HEK293 (cell line): ENCODE data around the gene PRKAB1.

Source experiments
- CTCF ChIA-PET: fragments of 350-600 bp; formaldehyde crosslinking; extraction: SDS; loops from one replicate; lab custom pipeline; 2021; ENCODE audit warnings: antibody characterized with exemption; lab: Yijun Ruan, JAX
- POLR2A ChIA-PET: fragments of 300-600 bp; formaldehyde crosslinking; extraction: SDS; loops from one replicate; lab custom pipeline; 2020; ENCODE audit warnings: antibody characterized with exemption, inconsistent platforms; lab: Yijun Ruan, JAX
- H3K27ac ChIP-seq: fragments of 200-500 bp; sonication (Bioruptor generic); 2 replicates; pipeline ENCODE4 v1.5.1; 2014; ENCODE audit warnings: low read depth, low read length, control low read depth, inconsistent platforms; ENCODE audit errors: extremely low read depth
- H3K36me3 ChIP-seq, 2 experiments: fragments of 200-500 bp in 1 of 2; sonication (Bioruptor generic) in 1 of 2; 1 replicate in 1 of 2; 2 replicates in 1 of 2; pipeline ENCODE4 v1.5.1; 2014 to 2017; ENCODE audit warnings: inconsistent platforms in 2 of 2, low read length in 2 of 2; ENCODE audit not compliant: control insufficient read depth in 2 of 2, insufficient read depth in 1 of 2
- H3K4me1 ChIP-seq: fragments of 200-500 bp; sonication (Bioruptor generic); 2 replicates; pipeline ENCODE4 v1.5.1; 2014; ENCODE audit warnings: mild to moderate bottlenecking, low read length, inconsistent platforms; ENCODE audit not compliant: control insufficient read depth, insufficient read depth
- H3K4me3 ChIP-seq: 2 replicates; pipeline ENCODE4 v1.5.1; 2011; ENCODE audit warnings: low read depth, mild to moderate bottlenecking, control low read depth, low read length, moderate library complexity
- H3K9me3 ChIP-seq: fragments of 200-500 bp; sonication (Bioruptor generic); 2 replicates; pipeline ENCODE4 v1.5.1; 2014; ENCODE audit warnings: low read depth, low read length, inconsistent platforms; ENCODE audit not compliant: control insufficient read depth, insufficient read depth
- CTCF ChIP-seq: fragments of 450-650 bp; formaldehyde crosslinking; IDR thresholded peaks from 2 replicates; pipeline ENCODE4 v1.5.1; 2016; ENCODE audit warnings: missing biosample characterization, missing genetic modification characterization
- FEZF1 ChIP-seq: fragments of 450-650 bp; formaldehyde crosslinking; IDR thresholded peaks from 2 replicates; pipeline ENCODE4 v1.5.1; 2016; ENCODE audit warnings: missing biosample characterization, missing genetic modification characterization
- HOXC10 ChIP-seq: sonication (generic); formaldehyde crosslinking; IDR thresholded peaks from 2 replicates; pipeline ENCODE4 v1.8.1; 2023; ENCODE audit warnings: mild to moderate bottlenecking, missing genetic modification reagents
- KLF1 ChIP-seq: fragments of 450-650 bp; formaldehyde crosslinking; IDR thresholded peaks from 2 replicates; pipeline ENCODE4 v1.5.1; 2016; ENCODE audit warnings: missing biosample characterization, missing genetic modification characterization
- SCRT1 ChIP-seq: fragments of 450-650 bp; formaldehyde crosslinking; IDR thresholded peaks from 2 replicates; pipeline ENCODE4 v1.5.1; 2016; ENCODE audit warnings: missing biosample characterization, missing genetic modification characterization, borderline replicate concordance
- SCRT2 ChIP-seq: fragments of 450-650 bp; formaldehyde crosslinking; IDR thresholded peaks from 2 replicates; pipeline ENCODE4 v1.5.1; 2016; ENCODE audit warnings: missing biosample characterization, missing genetic modification characterization
- WT1 ChIP-seq: fragments of 450-650 bp; formaldehyde crosslinking; IDR thresholded peaks from 2 replicates; pipeline ENCODE4 v1.5.1; 2016; ENCODE audit warnings: missing biosample characterization, missing genetic modification characterization
- YY2 ChIP-seq: fragments of 450-650 bp; formaldehyde crosslinking; IDR thresholded peaks from 2 replicates; pipeline ENCODE4 v1.5.1; 2016; ENCODE audit warnings: missing biosample characterization, missing genetic modification characterization
- ZBTB1 ChIP-seq: fragments of 450-650 bp; formaldehyde crosslinking; IDR thresholded peaks from 2 replicates; pipeline ENCODE4 v1.5.1; 2016; ENCODE audit warnings: missing biosample characterization, missing genetic modification characterization
- ZBTB48 ChIP-seq: fragments of 450-650 bp; formaldehyde crosslinking; IDR thresholded peaks from 2 replicates; pipeline ENCODE4 v1.5.1; 2016; ENCODE audit warnings: missing biosample characterization, missing genetic modification characterization
- ZBTB7A ChIP-seq: fragments of 450-650 bp; formaldehyde crosslinking; IDR thresholded peaks from 2 replicates; pipeline ENCODE4 v1.5.1; 2016; ENCODE audit warnings: low read depth, missing biosample characterization, missing genetic modification characterization
- ZFP69B ChIP-seq: fragments of 450-650 bp; formaldehyde crosslinking; IDR thresholded peaks from 2 replicates; pipeline ENCODE4 v1.5.1; 2016; ENCODE audit warnings: missing biosample characterization, missing genetic modification characterization
- ZNF10 ChIP-seq: fragments of 450-650 bp; formaldehyde crosslinking; IDR thresholded peaks from 2 replicates; pipeline ENCODE4 v1.5.1; 2017; ENCODE audit warnings: missing biosample characterization, missing genetic modification characterization
- ZNF157 ChIP-seq: fragments of 450-650 bp; formaldehyde crosslinking; IDR thresholded peaks from 2 replicates; pipeline ENCODE4 v1.5.1; 2016; ENCODE audit warnings: missing biosample characterization, missing genetic modification characterization
- ZNF175 ChIP-seq: fragments of 450-650 bp; formaldehyde crosslinking; IDR thresholded peaks from 2 replicates; pipeline ENCODE4 v1.5.1; 2016; ENCODE audit warnings: missing biosample characterization, missing genetic modification characterization
- ZNF184 ChIP-seq: fragments of 450-650 bp; IDR thresholded peaks from 2 replicates; pipeline ENCODE4 v1.5.1; 2018; ENCODE audit warnings: missing biosample characterization, mild to moderate bottlenecking, missing genetic modification characterization
- ZNF26 ChIP-seq: fragments of 450-650 bp; formaldehyde crosslinking; IDR thresholded peaks from 2 replicates; pipeline ENCODE4 v1.5.1; 2016; ENCODE audit warnings: missing biosample characterization, missing genetic modification characterization
- ZNF37A ChIP-seq: fragments of 450-650 bp; IDR thresholded peaks from 2 replicates; pipeline ENCODE4 v1.5.1; 2018; ENCODE audit warnings: missing biosample characterization, missing genetic modification characterization
- ZNF391 ChIP-seq: fragments of 450-650 bp; formaldehyde crosslinking; IDR thresholded peaks from 2 replicates; pipeline ENCODE4 v1.5.1; 2016; ENCODE audit warnings: low read depth, missing biosample characterization, missing genetic modification characterization, borderline replicate concordance
- ZNF426 ChIP-seq: fragments of 450-650 bp; formaldehyde crosslinking; IDR thresholded peaks from 2 replicates; pipeline ENCODE4 v1.5.1; 2017; ENCODE audit warnings: missing biosample characterization, missing genetic modification characterization, mild to moderate bottlenecking, inconsistent platforms, moderate library complexity
- ZNF518A ChIP-seq: fragments of 450-650 bp; formaldehyde crosslinking; conservative IDR thresholded peaks from 2 replicates; pipeline ENCODE4 v1.5.1; 2016; ENCODE audit warnings: low read depth, missing biosample characterization, missing genetic modification characterization
- ZNF561 ChIP-seq: fragments of 450-650 bp; IDR thresholded peaks from 2 replicates; pipeline ENCODE4 v1.5.1; 2018; ENCODE audit warnings: missing biosample characterization, missing genetic modification characterization, borderline replicate concordance
- ZNF600 ChIP-seq: fragments of 450-650 bp; formaldehyde crosslinking; IDR thresholded peaks from 2 replicates; pipeline ENCODE4 v1.5.1; 2016; ENCODE audit warnings: missing biosample characterization, missing genetic modification characterization
- ZNF664 ChIP-seq: fragments of 450-650 bp; formaldehyde crosslinking; IDR thresholded peaks from 2 replicates; pipeline ENCODE4 v1.5.1; 2016; ENCODE audit warnings: missing biosample characterization, missing genetic modification characterization
- ZNF777 ChIP-seq: fragments of 450-650 bp; formaldehyde crosslinking; IDR thresholded peaks from 2 replicates; pipeline ENCODE4 v1.5.1; 2017; ENCODE audit warnings: missing biosample characterization, missing genetic modification characterization, borderline replicate concordance
- TF ChIP-seq, protein P1 (sequence below): fragments of 450-650 bp; formaldehyde crosslinking; conservative IDR thresholded peaks from 2 replicates; pipeline ENCODE4 v1.5.1; 2016; ENCODE audit warnings: low read depth, missing biosample characterization, missing genetic modification characterization

Gene PRKAB1, protein sequence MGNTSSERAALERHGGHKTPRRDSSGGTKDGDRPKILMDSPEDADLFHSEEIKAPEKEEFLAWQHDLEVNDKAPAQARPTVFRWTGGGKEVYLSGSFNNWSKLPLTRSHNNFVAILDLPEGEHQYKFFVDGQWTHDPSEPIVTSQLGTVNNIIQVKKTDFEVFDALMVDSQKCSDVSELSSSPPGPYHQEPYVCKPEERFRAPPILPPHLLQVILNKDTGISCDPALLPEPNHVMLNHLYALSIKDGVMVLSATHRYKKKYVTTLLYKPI

DNA sequence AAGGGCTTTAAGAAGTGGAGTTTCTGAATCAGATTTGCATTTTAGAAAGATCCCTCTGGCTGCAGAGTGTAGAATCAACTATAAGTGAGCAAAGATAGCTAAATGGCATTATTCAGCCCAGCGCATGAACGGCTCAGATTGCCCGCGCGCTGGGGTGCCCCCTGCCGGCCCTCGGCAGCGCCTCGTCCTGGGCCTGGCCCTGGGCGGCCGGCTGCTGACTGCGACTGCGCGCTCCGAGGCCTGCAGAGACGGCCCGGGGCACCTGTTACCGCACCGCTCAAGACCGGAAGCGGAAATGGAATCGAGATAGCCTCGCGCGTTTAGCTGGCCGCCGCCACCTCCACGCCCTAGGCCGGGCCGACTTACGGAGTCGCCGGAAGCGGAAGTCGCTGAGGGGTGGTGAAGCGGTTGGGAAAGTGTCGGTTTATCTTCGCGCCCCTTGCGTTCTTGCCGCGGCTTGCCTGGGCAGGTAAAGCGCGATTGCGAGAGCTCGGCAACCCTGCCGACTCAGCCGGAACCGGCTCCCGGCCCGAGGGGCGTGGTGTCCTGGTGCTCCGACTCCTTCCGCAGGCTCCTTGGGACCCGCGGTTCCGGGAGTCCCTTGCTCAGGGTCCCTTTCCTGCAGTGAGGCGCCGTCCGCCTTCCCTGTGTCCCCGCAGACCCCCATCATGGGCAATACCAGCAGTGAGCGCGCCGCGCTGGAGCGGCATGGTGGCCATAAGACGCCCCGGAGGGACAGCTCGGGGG lies at the start of gene PRKAB1:
TSS of gene PRKAB1 (plus strand) at position 557 of the 747 bp plus-strand sequence. CDS start at position 669, 112 bp downstream.
- Histone ChIP-seq H3K4me3 (peak within 1 kb of the TSS; percentile 73), H3K36me3 (peaks cover 10 to 32% of the 10 kb centered on the region in 2 experiments), H3K4me1 (no peaks in the 10 kb centered on the region), H3K27ac (peak within 1 kb of the TSS; percentile 94), H3K9me3 (no peaks in the 10 kb centered on the region)
- POLR2A ChIA-PET = interaction anchor here (0.5 to 0.7 kb wide), 2 partner anchors 9 to 534 kb away, joined by 3 read pairs; no protein-coding TSS in a partner anchor
- CTCF ChIA-PET = interaction anchor here (0.5 to 1.6 kb wide), 13 partner anchors 9 to 343 kb away, joined by 3 to 5 read pairs (median 3); no protein-coding TSS in a partner anchor
- TF ChIP-seq ZNF518A = peak; percentile 99
- TF ChIP-seq ZNF777 (tag by site-specific recombination) = no peak
- TF ChIP-seq KLF1 (tag by site-specific recombination) = peak; percentile 36
- TF ChIP-seq HOXC10 = no peak
- TF ChIP-seq CTCF (tag by site-specific recombination) = peak; percentile 95
- TF ChIP-seq ZNF37A (tag by site-specific recombination) = no peak
- TF ChIP-seq ZBTB48 = peak; percentile 92
- TF ChIP-seq ZBTB7A = 0 out of 2 replicates have a peak, but pooled peaks have one; percentile 44
- TF ChIP-seq ZFP69B (tag by site-specific recombination) = no peak
- no peak for TF ChIP-seq YY2
- no peak for TF ChIP-seq ZNF184 (tag by site-specific recombination)
- TF ChIP-seq ZNF157 (tag by site-specific recombination) = no peak
- TF ChIP-seq SCRT2 (tag by site-specific recombination) = peak; percentile 100
- TF ChIP-seq ZBTB1 (tag by site-specific recombination) = peak; percentile 100
- TF ChIP-seq ZNF26 = no peak
- TF ChIP-seq ZNF426 (tag by site-specific recombination) = no peak
- no peak for TF ChIP-seq ZNF175
- no peak for TF ChIP-seq ZNF561 (tag by site-specific recombination)
- peak; percentile 81 for TF ChIP-seq SCRT1
- no peak for TF ChIP-seq ZNF664 (tag by site-specific recombination)
- 0 out of 2 replicates have a peak, but pooled peaks have one; percentile 13 for TF ChIP-seq ZNF10
- TF ChIP-seq, protein P1, sequence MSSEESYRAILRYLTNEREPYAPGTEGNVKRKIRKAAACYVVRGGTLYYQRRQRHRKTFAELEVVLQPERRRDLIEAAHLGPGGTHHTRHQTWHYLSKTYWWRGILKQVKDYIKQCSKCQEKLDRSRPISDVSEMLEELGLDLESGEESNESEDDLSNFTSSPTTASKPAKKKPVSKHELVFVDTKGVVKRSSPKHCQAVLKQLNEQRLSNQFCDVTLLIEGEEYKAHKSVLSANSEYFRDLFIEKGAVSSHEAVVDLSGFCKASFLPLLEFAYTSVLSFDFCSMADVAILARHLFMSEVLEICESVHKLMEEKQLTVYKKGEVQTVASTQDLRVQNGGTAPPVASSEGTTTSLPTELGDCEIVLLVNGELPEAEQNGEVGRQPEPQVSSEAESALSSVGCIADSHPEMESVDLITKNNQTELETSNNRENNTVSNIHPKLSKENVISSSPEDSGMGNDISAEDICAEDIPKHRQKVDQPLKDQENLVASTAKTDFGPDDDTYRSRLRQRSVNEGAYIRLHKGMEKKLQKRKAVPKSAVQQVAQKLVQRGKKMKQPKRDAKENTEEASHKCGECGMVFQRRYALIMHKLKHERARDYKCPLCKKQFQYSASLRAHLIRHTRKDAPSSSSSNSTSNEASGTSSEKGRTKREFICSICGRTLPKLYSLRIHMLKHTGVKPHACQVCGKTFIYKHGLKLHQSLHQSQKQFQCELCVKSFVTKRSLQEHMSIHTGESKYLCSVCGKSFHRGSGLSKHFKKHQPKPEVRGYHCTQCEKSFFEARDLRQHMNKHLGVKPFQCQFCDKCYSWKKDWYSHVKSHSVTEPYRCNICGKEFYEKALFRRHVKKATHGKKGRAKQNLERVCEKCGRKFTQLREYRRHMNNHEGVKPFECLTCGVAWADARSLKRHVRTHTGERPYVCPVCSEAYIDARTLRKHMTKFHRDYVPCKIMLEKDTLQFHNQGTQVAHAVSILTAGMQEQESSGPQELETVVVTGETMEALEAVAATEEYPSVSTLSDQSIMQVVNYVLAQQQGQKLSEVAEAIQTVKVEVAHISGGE (tag by site-specific recombination) = peak; percentile 98
- peak; percentile 91 for TF ChIP-seq ZNF600 (tag by site-specific recombination)
- peak; percentile 54 for TF ChIP-seq FEZF1 (tag by site-specific recombination)
- TF ChIP-seq ZNF391 (tag by site-specific recombination) = no peak
- TF ChIP-seq WT1 (tag by site-specific recombination) = no peak
